Neural cell (in vitro differentiated cells): Measurements from ENCODE around the gene KCNA2. TPM values are rescaled to one million over a fixed set of nuclear protein-coding genes. Genes with fewer than 3 reads are reported as not detected.

Experiments
- H2AFZ ChIP-seq: fragments of 200-600, 300-800 bp; sonication (generic), shearing (Covaris generic); 2 replicates; pipeline ENCODE4 v1.6.0; 2014; ENCODE audit warnings: low read depth, mild to moderate bottlenecking, antibody characterized with exemption, low read length, moderate library complexity
- H3F3A ChIP-seq: fragments of 200-600 bp; shearing (Covaris generic); 2 replicates; pipeline ENCODE4 v1.6.1; 2016; ENCODE audit warnings: mild to moderate bottlenecking, moderate library complexity, mixed read lengths, antibody characterized with exemption, low read length; ENCODE audit not compliant: insufficient read depth, poor library complexity, severe bottlenecking
- H3K27ac ChIP-seq: fragments of 200-600, 300-800 bp; sonication (generic), shearing (Covaris generic); 2 replicates; pipeline ENCODE4 v1.5.1; 2014; ENCODE audit warnings: mild to moderate bottlenecking, low read length, moderate library complexity
- H3K27me3 ChIP-seq: fragments of 300-800, 200-600 bp; sonication (generic), shearing (Covaris generic); 2 replicates; pipeline ENCODE4 v1.6.0; 2014; ENCODE audit warnings: mild to moderate bottlenecking, low read depth, low read length, moderate library complexity; ENCODE audit not compliant: insufficient read depth
- H3K36me3 ChIP-seq: fragments of 300-800, 200-600 bp; sonication (generic), shearing (Covaris generic); 2 replicates; pipeline ENCODE4 v1.5.1; 2014; ENCODE audit warnings: mild to moderate bottlenecking, antibody characterized with exemption, low read length, moderate library complexity; ENCODE audit not compliant: insufficient read depth
- H3K4me2 ChIP-seq: fragments of 300-800, 200-600 bp; sonication (generic), shearing (Covaris generic); 2 replicates; pipeline ENCODE4 v1.6.0; 2014; ENCODE audit warnings: mild to moderate bottlenecking, low read length
- H3K4me3 ChIP-seq: fragments of 300-800, 200-600 bp; sonication (generic), shearing (Covaris generic); 2 replicates; pipeline ENCODE4 v1.5.1; 2014; ENCODE audit warnings: mild to moderate bottlenecking, low read length, moderate library complexity
- H3K79me2 ChIP-seq: fragments of 200-600 bp; shearing (Covaris generic); replicated peaks from 2 replicates; pipeline ENCODE4 v1.6.0; 2014; ENCODE audit warnings: mild to moderate bottlenecking, low read length, moderate library complexity; ENCODE audit not compliant: insufficient read depth
- H3K9ac ChIP-seq: fragments of 300-800, 200-600 bp; sonication (generic), shearing (Covaris generic); 2 replicates; pipeline ENCODE4 v1.6.1; 2016; ENCODE audit warnings: mild to moderate bottlenecking, low read length, mixed read lengths
- H3K9me2 ChIP-seq: fragments of 200-600 bp; shearing (Covaris generic); 2 replicates; pipeline ENCODE4 v1.6.1; 2016; ENCODE audit warnings: mild to moderate bottlenecking, low read length, mixed read lengths; ENCODE audit not compliant: insufficient read depth
- H3K9me3 ChIP-seq: fragments of 200-600, 300-800 bp; sonication (generic), shearing (Covaris generic); 2 replicates; pipeline ENCODE4 v1.6.1; 2016; ENCODE audit warnings: mild to moderate bottlenecking, mixed run types, low read length, moderate library complexity, mixed read lengths
- H4K20me1 ChIP-seq: fragments of 200-600 bp; shearing (Covaris generic); 2 replicates; pipeline ENCODE4 v1.6.1; 2016; ENCODE audit warnings: mild to moderate bottlenecking, mixed run types; ENCODE audit not compliant: insufficient read depth
- CTCF ChIP-seq: fragments of 450-650 bp; IDR thresholded peaks from 2 replicates; pipeline ENCODE4 v1.5.1; 2014; ENCODE audit warnings: antibody characterized with exemption, mild to moderate bottlenecking, moderate library complexity; ENCODE audit not compliant: poor library complexity, severe bottlenecking
- EP300 ChIP-seq: fragments of 450-650 bp; conservative IDR thresholded peaks from 2 replicates; pipeline ENCODE4 v1.6.1; 2014; ENCODE audit warnings: antibody characterized with exemption, mild to moderate bottlenecking, moderate library complexity; ENCODE audit not compliant: poor library complexity, severe bottlenecking
- EZH2 ChIP-seq: fragments of 200-600, 300-800 bp; shearing (Covaris generic), sonication (generic); IDR thresholded peaks from 2 replicates; pipeline ENCODE4 v1.6.1; 2014; ENCODE audit warnings: antibody characterized with exemption, low read length, borderline replicate concordance, mild to moderate bottlenecking; ENCODE audit not compliant: insufficient read depth, poor library complexity, severe bottlenecking
- MXI1 ChIP-seq: fragments of 450-650 bp; conservative IDR thresholded peaks from 2 replicates; pipeline ENCODE4 v1.6.1; 2014; ENCODE audit warnings: antibody characterized with exemption, mild to moderate bottlenecking; ENCODE audit not compliant: poor library complexity, severe bottlenecking
- RAD21 ChIP-seq: fragments of 450-650 bp; conservative IDR thresholded peaks from 2 replicates; pipeline ENCODE4 v1.6.1; 2014; ENCODE audit warnings: antibody characterized with exemption, mild to moderate bottlenecking, moderate library complexity
- REST ChIP-seq: IDR thresholded peaks from 2 replicates; pipeline ENCODE4 v1.6.1; 2012; ENCODE audit warnings: borderline replicate concordance
- SMC3 ChIP-seq: fragments of 450-650 bp; conservative IDR thresholded peaks from 2 replicates; pipeline ENCODE4 v1.6.1; 2014; ENCODE audit warnings: antibody characterized with exemption, mild to moderate bottlenecking, moderate library complexity; ENCODE audit not compliant: poor library complexity
- TAF1 ChIP-seq: IDR thresholded peaks from 2 replicates; pipeline ENCODE4 v1.6.1; 2012; ENCODE audit warnings: low read depth
- polyA plus RNA-seq: library from polyadenylated mRNA; depleted of rRNA; stranded (reverse); fragments of >200 nt; gene quantifications from 2 replicates; pipeline ENCODE4 v1.2.3, GENCODE V29; 2014

KCNA2 gene
- polyA plus RNA-seq, 1 donor from 2014 or later: 3.4 TPM

- no peaks in the 10 kb centered on the region for H3K36me3 ChIP-seq
- H3K27me3 ChIP-seq: no peaks in the 10 kb centered on the region
- H3K27ac ChIP-seq: no peak overlapping the region
- no peaks in the 10 kb centered on the region for H3K79me2 ChIP-seq
- no peaks in the 10 kb centered on the region for H3K9me3 ChIP-seq
- no peak for TF ChIP-seq TAF1
- TF ChIP-seq EZH2: no peak
- TF ChIP-seq RAD21: no peak
- no peak for TF ChIP-seq SMC3
- TF ChIP-seq CTCF: no peak
- no peak for TF ChIP-seq EP300
- no peak overlapping the region for H3K4me3 ChIP-seq
- no peaks in the 10 kb centered on the region for H4K20me1 ChIP-seq
- H3K9me2 ChIP-seq: no peaks in the 10 kb centered on the region
- H2AFZ ChIP-seq: no peak overlapping the region
- H3K9ac ChIP-seq: no peak overlapping the region
- no peak overlapping the region for H3K4me2 ChIP-seq
- no peaks in the 10 kb centered on the region for H3F3A ChIP-seq
Measured at GRCh38 chr1:110636149-110636935, 30.2 kb upstream of the KCNA2 start.

- TF ChIP-seq CTCF (no peak), MXI1 (no peak), RAD21 (no peak), EZH2 (no peak), SMC3 (no peak), REST (no peak)
- no peak overlapping the region for H2AFZ ChIP-seq
- no peaks in the 10 kb centered on the region for H3F3A ChIP-seq
- H3K27me3 ChIP-seq: no peaks in the 10 kb centered on the region
- H3K9me2 ChIP-seq: no peaks in the 10 kb centered on the region
- no peak overlapping the region for H3K27ac ChIP-seq
- H3K79me2 ChIP-seq: no peaks in the 10 kb centered on the region
- no peaks in the 10 kb centered on the region for H4K20me1 ChIP-seq
- H3K9me3 ChIP-seq: no peaks in the 10 kb centered on the region
- H3K4me2 ChIP-seq: no peak overlapping the region
- no peaks in the 10 kb centered on the region for H3K36me3 ChIP-seq
- H3K4me3 ChIP-seq: no peak overlapping the region
- no peak overlapping the region for H3K9ac ChIP-seq
Measured at GRCh38 chr1:110635434-110635833, 29.3 kb upstream of the KCNA2 start.
